ENCODE data around the gene DUSP21. TPM values are rescaled to one million over a fixed set of nuclear protein-coding genes. Genes with fewer than 3 reads are reported as not detected.
"Not testable (repeated sequence)": the region's sequence is repeated elsewhere in the genome, so short reads cannot be mapped to it uniquely, and the experiment has no call there.

Gene DUSP21
- polyA plus RNA-seq, 2 of the 4 experiments (the other 2 are of a cell fraction): not detected

DNA sequence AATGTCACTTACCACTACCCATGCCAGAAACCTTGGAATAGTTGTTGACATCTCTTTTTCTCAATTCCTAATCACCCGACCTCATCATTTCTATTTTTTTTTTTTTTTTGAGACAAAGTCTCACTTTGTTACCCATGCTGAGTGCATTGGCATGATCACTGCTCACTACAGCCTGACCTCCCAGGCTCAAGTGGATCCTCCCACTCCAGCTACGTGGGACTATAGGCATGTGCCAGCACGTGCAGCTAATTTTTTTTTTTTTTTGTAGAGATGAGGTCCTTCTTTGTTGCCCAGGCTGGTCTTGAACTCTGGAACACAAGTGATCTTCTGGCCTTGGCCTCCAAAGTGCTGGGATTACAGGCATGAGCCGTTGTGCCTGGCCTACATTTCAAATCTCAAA is 41.1 kb downstream of the DUSP21 start:
- FAIRE-seq (no peak), DNase-seq (ENCODE audit: low read depth in 1 of 2, low spot score in 1 of 2) (no peak), ATAC-seq (no peak)
- POLR2A ChIA-PET: no interaction called here
- CTCF ChIA-PET: no interaction called here
- Histone ChIP-seq H3K9me3 (no peaks in the 10 kb centered on the region), H3K27ac (no peak overlapping the region), H3K4me2 (no peak overlapping the region), H3K4me3 (no peak overlapping the region), H3K4me1 (peaks cover 4% of the 10 kb centered on the region; the same call in 1 of the 3 replicates)
- TF ChIP-seq POLR2AphosphoS2 (conservative IDR thresholded peaks at IDR 0.05; ENCODE audit: low read length) (no peak), FOSB (CRISPR knock-in tag; IDR thresholded peaks at IDR 0.05) (no peak), HOXA7 (CRISPR knock-in tag; IDR thresholded peaks at IDR 0.05) (no peak)
- WGBS (ENCODE audit: missing lambda C conversion rate): 78% methylated on average over 4 of the region's 4 CpGs

DNA sequence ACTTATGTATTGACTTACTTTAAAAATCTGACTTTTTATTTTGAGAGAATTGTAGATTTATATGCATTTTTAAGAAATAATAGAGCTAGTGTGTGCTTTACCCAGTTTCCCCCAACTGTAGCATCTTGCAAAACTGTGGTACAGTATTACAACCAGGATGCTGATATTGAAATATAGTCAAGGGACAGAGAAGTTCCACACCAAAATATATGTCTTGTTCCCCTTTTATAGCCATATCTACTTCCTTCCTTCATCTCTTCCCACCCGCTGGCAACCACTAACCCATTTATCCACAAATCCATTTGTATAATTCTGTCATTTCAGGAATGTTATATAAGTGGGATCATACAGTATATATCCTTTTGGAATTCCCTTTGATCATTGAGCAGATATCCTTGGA is 46.0 kb downstream of the DUSP21 start:
- TF ChIP-seq, protein P1, sequence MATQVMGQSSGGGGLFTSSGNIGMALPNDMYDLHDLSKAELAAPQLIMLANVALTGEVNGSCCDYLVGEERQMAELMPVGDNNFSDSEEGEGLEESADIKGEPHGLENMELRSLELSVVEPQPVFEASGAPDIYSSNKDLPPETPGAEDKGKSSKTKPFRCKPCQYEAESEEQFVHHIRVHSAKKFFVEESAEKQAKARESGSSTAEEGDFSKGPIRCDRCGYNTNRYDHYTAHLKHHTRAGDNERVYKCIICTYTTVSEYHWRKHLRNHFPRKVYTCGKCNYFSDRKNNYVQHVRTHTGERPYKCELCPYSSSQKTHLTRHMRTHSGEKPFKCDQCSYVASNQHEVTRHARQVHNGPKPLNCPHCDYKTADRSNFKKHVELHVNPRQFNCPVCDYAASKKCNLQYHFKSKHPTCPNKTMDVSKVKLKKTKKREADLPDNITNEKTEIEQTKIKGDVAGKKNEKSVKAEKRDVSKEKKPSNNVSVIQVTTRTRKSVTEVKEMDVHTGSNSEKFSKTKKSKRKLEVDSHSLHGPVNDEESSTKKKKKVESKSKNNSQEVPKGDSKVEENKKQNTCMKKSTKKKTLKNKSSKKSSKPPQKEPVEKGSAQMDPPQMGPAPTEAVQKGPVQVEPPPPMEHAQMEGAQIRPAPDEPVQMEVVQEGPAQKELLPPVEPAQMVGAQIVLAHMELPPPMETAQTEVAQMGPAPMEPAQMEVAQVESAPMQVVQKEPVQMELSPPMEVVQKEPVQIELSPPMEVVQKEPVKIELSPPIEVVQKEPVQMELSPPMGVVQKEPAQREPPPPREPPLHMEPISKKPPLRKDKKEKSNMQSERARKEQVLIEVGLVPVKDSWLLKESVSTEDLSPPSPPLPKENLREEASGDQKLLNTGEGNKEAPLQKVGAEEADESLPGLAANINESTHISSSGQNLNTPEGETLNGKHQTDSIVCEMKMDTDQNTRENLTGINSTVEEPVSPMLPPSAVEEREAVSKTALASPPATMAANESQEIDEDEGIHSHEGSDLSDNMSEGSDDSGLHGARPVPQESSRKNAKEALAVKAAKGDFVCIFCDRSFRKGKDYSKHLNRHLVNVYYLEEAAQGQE (IDR thresholded peaks at IDR 0.05): no peak
- no peak for TF ChIP-seq POLR2A (IDR thresholded peaks at IDR 0.05; ENCODE audit: low read length)
- TF ChIP-seq HEYL (CRISPR knock-in tag; IDR thresholded peaks at IDR 0.05): no peak
- TF ChIP-seq ZFP36 (IDR thresholded peaks at IDR 0.05; ENCODE audit: borderline replicate concordance, partially characterized antibody): no peak
- no peak for TF ChIP-seq KDM1A (IDR thresholded peaks at IDR 0.05; ENCODE audit: low read depth)
- TF ChIP-seq PHF8 (IDR thresholded peaks at IDR 0.05; ENCODE audit: borderline replicate concordance, low read depth): no peak
- no peak for TF ChIP-seq SREBF2 (IDR thresholded peaks at IDR 0.05)
- TF ChIP-seq, protein P2, sequence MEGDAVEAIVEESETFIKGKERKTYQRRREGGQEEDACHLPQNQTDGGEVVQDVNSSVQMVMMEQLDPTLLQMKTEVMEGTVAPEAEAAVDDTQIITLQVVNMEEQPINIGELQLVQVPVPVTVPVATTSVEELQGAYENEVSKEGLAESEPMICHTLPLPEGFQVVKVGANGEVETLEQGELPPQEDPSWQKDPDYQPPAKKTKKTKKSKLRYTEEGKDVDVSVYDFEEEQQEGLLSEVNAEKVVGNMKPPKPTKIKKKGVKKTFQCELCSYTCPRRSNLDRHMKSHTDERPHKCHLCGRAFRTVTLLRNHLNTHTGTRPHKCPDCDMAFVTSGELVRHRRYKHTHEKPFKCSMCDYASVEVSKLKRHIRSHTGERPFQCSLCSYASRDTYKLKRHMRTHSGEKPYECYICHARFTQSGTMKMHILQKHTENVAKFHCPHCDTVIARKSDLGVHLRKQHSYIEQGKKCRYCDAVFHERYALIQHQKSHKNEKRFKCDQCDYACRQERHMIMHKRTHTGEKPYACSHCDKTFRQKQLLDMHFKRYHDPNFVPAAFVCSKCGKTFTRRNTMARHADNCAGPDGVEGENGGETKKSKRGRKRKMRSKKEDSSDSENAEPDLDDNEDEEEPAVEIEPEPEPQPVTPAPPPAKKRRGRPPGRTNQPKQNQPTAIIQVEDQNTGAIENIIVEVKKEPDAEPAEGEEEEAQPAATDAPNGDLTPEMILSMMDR (IDR thresholded peaks at IDR 0.05): no peak
- no peak for TF ChIP-seq RNF2 (IDR thresholded peaks at IDR 0.05; ENCODE audit: borderline replicate concordance, low read depth)
- H3K4me3 ChIP-seq: no peak overlapping the region
- no peaks in the 10 kb centered on the region for H3K9me3 ChIP-seq
- FAIRE-seq (no peak), ATAC-seq (no peak), DNase-seq (ENCODE audit: low read depth in 1 of 2, low spot score in 1 of 2) (no peak)
- peaks cover 7% of the 10 kb centered on the region; the same call in 1 of the 3 replicates for H3K4me1 ChIP-seq
- no peak overlapping the region for H3K4me2 ChIP-seq
- ChIA-PET CTCF (no interaction called here), POLR2A (no interaction called here)
- 84% methylated on average over 1 of the region's 1 CpG for WGBS (ENCODE audit: missing lambda C conversion rate)
- H3K27ac ChIP-seq: no peak overlapping the region

DNA sequence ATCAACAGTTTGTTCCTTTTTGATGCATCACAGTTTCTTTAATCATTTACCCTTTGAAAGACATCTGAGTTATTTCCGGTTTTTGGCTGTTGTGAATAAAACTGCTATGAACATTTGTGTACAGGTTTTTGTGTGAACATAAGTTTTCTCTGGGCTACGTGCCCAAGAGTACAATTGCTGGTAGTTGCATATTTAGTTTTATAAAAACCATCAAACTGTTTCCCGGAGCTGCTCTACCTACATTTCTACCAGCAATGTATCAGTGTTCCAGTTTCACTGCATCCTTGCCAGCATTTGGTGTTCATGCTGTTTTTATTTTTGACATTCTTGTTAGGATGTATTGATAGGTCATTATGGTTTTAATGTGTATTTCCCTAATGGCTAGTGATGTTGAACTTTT is 46.4 kb downstream of the DUSP21 start:
- Histone ChIP-seq H3K27ac (no peak overlapping the region), H3K4me3 (no peak overlapping the region), H3K4me1 (peaks cover 7% of the 10 kb centered on the region; the same call in 1 of the 3 replicates), H3K9me3 (no peaks in the 10 kb centered on the region), H3K4me2 (no peak overlapping the region)
- 53% methylated on average over 3 of the region's 3 CpGs for WGBS (ENCODE audit: missing lambda C conversion rate)
- ChIA-PET CTCF (no interaction called here), POLR2A (no interaction called here)
- DNase-seq (ENCODE audit: low read depth in 1 of 2, low spot score in 1 of 2) (no peak), FAIRE-seq (no peak), ATAC-seq (no peak)
- TF ChIP-seq TP53 (CRISPR knock-in tag; IDR thresholded peaks at IDR 0.05): no peak
- TF ChIP-seq CBX8 (IDR thresholded peaks at IDR 0.05): no peak
- TF ChIP-seq NPAS2 (CRISPR knock-in tag; IDR thresholded peaks at IDR 0.05; ENCODE audit: borderline replicate concordance): no peak

DNA sequence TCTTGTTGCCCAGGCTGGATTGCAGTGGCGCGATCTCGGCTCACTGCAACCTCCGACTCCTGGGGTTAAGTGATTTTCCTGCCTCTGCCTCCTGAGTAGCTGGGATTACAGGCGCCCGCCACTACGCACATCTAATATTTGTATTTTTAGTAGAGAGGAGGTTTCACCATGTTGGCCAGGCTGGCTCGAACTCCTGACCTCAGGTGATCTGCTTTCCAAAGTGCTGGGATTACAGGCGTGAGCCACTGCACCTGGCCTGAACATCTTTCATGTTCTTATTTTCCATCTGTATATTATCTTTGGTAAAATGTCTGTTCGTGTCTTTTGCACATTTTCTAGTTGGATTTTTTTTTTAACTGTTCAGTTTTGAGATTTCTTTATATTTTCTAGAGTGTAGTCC is 46.9 kb downstream of the DUSP21 start:
- POLR2A ChIA-PET; H3K4me3 ChIP-seq; FAIRE-seq; CTCF ChIA-PET; H3K4me1 ChIP-seq; ATAC-seq; H3K4me2 ChIP-seq; H3K9me3 ChIP-seq; DNase-seq (ENCODE audit: low read depth in 1 of 2, low spot score in 1 of 2); H3K27ac ChIP-seq: not testable (repeated sequence)
- WGBS (ENCODE audit: missing lambda C conversion rate): 91% methylated on average over 10 of the region's 10 CpGs
